DND-41 (cell line): ENCODE measurements around the gene LRFN2.

Source experiments
- EZH2 ChIP-seq: IDR thresholded peaks from 3 replicates; pipeline ENCODE4 v1.6.1; 2012; ENCODE audit warnings: borderline replicate concordance, low read depth, mild to moderate bottlenecking, moderate library complexity, low read length, inconsistent platforms; ENCODE audit not compliant: severe bottlenecking
- TF ChIP-seq, protein P1 (sequence below): IDR thresholded peaks from 2 replicates; pipeline ENCODE4 v1.5.1; 2012; ENCODE audit warnings: borderline replicate concordance, low read length, moderate library complexity, mild to moderate bottlenecking; ENCODE audit not compliant: poor library complexity, severe bottlenecking; ENCODE audit errors: extremely low read depth

DNA sequence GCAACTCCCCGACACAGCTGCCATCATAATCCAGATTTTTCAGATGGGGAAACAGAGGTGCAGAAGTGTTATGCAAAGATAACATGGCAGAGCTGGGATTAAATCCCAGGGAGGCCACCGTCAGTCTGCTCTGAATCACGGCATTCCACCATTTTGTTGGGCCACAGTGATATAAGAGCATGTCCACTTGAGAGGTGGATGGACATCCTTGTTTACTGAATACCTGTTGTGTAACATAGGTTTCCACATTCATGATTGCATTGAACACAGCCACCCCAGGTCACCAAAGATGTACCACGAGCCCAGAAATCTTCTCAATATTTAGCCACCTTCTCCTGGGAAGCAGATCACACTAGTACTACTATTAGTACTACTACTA is 191.5 kb downstream of the LRFN2 start:
- TF ChIP-seq, protein P1, sequence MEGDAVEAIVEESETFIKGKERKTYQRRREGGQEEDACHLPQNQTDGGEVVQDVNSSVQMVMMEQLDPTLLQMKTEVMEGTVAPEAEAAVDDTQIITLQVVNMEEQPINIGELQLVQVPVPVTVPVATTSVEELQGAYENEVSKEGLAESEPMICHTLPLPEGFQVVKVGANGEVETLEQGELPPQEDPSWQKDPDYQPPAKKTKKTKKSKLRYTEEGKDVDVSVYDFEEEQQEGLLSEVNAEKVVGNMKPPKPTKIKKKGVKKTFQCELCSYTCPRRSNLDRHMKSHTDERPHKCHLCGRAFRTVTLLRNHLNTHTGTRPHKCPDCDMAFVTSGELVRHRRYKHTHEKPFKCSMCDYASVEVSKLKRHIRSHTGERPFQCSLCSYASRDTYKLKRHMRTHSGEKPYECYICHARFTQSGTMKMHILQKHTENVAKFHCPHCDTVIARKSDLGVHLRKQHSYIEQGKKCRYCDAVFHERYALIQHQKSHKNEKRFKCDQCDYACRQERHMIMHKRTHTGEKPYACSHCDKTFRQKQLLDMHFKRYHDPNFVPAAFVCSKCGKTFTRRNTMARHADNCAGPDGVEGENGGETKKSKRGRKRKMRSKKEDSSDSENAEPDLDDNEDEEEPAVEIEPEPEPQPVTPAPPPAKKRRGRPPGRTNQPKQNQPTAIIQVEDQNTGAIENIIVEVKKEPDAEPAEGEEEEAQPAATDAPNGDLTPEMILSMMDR, result no peak
- no peak for TF ChIP-seq EZH2
